ENCODE results near the gene TMEM134.
"Not testable (repeated sequence)": the region's sequence is repeated elsewhere in the genome, so short reads cannot be mapped to it uniquely, and the experiment has no call there.

Gene TMEM134

DNA sequence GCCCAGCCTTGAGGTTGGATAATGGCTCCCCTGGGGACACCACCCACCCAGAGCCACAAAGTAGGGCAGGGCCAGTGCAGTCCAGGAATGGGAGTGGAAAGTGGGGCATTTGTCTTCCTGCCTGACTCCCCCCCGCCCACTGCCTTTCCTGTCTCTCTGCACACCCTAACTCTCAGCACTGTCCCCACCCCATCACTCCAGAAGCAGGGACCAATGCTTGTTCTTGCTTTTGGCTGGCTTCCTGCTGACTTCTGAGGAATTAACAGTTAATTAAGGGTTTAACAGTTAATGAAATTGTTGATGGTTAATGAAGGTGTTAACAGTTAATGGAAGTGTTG, 31.4 kb upstream of the TMEM134 start:
- DNase-seq = no peak

DNA sequence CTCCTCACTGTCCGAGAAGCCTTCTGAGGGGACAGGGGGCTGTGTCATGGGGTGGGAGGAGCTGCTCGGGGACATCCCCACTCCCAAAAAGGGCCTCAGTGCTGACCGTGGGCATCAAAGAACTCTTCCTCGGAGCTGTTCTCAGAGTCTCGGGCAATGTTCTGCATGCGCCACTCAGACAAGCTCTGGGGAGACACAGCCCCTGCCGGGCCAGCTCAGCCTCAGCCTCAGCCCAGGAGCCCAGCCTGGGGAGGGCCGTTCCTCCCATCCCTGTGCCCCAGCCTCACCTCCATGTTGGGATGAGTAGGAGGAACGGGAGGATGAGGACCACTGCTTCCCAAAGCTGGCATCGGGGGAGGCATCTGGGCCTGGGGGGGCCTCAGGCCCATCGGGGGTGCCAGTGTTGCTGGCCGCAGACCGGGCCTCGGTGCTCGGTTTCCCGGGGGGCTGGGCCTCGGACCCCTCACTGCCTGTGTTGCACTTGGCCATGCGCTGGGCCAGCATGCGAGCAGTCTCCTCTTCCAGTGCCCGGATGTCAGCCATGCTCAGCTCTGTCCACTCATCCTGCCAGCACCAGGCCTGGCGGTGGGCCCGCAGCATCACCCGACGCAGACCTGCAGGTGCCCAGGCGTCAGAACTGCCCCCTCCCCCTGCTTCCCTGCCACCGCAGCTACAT, 30.9 kb upstream of the TMEM134 start:
- DNase-seq = no peak

DNA sequence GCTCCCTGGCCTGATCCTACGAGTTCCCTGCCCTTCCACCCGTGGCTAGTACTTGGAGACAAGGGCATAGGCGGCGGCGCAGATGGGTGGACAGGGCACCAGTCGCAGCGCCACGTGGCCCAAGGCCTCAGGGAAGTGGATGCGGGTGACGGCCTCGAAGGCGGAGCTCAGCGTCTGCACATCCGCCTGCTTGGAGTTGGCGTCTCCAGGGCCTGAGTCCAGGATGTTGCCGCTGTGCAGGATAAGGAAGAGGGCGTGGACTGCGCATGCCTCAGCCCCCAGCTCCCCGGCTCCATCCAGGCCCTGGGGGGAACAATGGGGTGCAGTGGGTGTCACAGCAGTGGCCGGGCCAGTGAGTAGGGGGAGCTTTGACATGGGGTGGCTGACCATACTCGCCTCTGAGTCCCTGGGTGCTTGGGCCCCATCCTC, 29.5 kb upstream of the TMEM134 start:
- no peak for DNase-seq

DNA sequence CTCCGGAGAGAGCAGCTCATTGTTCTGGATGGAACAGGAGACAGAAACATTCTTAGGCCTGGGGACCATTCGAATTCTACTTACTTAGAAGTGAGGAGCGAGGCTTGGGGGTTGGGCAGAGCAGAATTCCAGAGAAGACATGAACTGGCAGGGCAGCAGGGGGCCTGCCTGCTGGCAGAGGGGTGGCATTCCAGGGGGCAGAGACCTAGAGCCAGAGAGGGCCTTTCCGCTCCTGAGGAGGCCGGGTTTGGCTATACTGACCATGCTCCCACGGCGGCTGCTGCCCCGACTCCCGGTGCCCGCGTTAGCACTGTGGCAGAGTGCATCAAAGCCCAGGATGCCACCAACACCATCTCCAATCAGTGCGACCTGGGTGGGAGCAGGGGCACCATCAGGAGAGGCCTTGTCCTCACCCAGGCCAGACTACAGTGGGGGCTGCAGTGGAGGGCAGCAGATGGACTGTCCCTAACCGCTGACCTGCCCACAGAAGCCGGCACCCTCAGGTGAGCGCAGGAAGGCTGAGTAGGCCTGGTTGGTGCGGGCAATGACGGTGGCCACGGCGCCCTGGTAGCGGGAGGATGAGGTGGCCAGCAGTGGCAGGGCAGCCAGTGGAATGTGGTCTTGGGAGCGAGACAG, 28.7 kb upstream of the TMEM134 start:
- DNase-seq = no peak

DNA sequence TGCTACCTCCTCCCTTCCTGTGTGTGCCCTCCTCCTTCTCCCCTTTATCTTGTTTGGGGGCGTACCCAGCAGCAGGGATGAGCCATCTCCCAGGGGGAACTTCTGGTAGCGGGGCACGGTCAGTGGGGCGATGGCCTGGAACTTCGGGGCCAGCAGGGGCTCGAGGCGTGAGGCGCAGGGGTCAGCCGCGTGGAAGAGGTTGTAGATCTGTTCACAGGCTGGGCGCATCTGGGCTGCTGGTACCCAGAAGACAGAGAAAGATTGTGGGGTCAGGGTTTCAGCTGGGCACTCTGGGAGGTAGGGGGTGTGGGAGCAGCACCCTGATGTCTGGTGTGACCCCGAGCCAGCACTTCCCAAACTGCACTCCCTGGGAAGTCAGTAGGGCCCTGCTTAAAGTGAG, 27.1 kb upstream of the TMEM134 start:
- no peak for DNase-seq

DNA sequence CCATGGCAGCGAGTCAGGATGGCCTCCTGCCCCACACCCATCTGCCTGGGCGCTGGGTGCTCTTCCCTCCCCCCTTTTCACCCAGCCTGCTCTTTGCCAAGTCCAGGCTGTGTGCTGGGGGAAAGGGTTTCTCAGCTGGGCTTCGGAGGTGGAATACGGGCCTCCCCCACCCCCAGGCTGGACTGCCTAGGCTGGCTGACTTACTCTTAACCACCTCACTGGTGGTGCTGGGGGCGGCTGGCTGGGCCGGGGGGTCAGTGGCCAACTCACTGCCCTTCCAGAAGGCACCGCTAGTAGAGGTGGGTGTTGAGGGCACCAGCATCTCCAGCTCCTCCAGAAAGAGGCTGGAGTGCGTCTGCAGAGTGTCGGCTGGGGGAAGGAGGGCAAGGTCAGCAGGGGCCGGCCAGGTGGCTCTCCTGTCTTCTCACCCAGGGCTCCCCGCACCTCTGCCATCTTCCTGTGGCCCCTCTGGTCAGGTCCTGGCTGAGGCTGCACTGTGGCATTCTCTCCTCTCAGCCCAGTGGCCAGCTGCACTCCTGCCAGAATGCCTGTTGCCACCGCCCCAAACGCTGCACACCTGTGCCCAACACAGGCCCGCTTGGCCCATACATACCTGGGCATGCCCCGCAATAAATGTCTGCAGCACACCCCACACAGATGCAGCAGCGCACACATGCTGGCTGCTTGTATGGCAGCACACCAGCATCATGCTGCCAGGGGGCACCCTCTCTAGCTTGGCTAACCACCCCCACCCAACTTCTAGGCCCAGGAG, 26.4 kb upstream of the TMEM134 start:
- DNase-seq = no peak

DNA sequence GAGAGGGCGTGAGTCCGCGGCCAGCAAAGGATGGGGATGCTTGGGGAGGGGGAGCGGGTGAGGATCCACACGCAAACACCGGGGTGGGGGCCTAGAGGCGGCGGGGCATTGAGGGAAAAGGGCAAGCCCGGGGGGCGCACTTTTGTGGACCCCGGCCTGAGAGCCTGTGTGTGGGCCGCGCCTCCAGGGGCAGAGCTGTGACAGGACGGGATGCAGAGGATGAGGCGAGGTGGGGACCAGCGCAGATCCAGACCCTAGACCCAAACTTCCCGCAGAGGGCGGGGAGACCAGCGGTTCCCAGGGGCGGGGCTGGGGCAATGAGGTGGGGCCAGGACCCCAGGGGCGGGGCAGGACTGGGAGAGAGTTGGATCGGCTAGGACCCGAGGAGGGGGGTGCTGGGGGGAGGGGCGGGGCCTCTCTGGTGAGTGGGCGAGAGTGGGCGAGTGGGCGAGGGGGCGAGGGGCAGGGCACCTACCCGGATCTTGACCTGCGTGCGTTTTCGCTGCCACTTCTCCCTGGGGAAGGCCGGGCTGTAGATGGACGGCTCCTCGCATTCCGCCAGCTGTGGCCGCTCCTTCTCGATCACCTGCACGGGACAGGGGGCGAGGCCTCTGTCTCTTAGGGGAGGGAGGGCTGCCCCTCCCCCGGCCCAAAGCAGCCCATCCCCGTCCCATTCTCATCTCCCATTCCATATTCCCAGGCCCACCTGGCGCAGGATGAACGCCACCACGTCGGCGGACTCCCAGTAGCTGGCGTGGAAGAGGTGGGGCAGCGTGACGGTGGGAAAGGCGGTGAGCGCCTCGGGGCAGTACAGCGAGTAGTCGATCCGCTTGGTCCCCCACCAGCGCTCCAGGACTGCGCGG, 25.6 kb upstream of the TMEM134 start:
- DNase-seq = no peak

DNA sequence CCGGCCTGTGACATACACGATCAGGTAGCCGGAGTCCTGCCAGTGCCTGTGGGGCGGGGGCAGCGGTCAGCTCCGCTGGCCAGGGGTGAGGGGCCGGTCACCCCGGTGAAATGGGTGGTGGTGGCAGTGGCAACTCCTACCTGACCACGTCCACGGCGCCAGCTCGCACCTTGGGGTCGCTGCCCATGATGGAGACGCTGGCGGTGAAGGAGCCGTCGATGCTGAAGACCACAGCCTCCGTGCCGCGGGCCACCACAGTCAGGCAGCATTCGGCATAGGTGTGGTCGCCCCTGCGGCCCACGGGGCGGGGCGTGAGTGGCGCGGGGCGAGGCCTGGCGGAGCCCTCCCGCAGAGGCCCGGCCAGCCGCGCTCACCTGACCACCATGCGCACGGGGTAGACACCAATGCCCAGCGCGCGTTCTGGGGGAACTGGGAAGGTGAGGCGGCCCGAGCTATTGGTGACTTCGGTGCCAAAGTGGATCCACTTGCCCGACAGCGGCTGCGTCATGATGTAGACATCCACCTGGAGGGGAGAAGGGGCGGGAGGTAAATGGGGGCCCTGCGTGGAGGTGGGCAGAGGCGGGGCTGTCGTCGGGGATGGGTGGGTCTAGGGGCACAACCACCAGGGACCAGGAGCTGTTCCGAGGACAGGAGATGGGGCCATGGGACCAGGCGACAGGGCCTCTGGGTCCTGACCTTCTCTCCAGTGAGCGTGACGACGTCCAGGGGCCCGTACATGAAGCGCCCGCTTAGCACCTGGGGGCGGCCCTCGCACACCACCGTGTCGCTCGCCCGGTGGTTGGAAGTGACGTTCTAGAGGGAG, 24.7 kb upstream of the TMEM134 start:
- DNase-seq = no peak

DNA sequence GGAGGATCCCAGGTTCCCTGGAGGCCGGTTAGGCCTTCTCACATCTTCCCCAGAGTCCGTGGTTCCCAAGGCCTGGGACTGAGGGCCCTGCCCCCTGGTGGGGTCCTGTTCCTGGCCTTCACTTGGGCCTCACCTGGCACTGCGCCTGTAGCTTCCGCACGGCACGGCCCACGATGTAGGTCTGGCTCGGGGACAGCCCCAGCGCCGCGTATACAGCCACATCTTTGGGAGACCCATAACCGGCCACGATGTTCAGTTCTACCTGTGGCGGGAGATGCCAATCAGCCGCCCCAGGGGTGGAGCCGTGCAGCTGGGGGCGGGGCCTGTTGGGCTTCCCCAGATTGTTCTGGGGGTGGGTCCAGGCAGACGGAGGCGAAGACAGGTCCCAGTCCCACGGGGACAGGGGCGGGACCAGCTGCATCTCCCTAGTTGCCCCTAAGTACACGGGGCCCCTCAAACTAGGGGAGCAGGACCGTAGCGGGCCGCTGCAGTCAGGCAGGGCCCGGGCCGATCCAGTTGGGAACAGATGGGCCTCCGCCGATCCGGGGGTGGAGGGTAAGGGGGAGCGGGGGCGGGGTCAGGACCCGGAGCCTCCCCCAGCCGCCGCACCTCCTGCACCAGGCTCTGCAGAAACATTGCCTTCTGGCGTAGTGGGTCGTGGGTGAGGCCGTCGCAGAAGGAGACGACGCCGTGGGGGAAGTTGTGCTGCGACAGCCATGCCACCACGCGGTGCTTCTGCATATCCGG, 23.9 kb upstream of the TMEM134 start:
- no peak for DNase-seq

GRCh38 chr11:67492069-67492727, 23.1 kb upstream of the TMEM134 start:
- no peak for DNase-seq

DNA sequence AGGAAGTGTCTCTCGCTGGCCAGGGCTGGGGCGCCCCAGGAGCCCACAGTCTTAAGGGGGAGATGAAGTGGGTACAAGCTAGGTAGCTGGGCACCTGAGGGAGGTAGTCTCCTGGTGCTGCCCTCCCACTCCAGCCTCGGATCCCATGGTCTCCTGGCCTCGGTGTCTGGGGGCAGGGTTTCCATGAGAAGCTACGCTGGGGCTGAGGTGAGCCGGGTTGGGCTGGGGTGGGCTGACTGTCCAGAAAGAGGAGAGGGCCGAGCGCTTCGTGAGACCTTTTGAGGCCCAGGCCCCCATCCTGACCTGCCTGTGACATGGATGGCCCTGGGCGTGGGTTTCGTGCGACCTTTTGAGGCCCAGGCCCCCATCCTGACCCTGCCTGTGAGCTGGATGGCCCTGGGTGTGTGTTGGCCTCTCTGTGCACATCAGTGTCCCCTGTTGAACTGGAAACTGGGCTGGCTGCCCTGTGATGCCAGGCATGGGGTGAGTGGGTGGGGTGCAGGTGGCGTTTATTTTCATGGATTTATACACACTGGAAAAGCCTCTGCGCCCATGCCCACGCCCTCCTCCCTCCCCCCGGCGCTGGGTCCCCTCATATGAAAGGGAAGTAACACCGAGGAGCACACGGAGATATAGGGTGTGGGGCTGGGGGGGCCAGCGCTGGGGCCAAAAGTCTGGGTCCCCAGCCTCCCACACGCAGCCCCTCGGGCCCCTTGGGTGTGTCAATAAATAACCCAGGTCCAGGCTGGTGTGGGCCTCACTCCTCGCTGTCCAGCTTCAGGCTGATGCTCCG, 22.4 kb upstream of the TMEM134 start:
- DNase-seq = no peak

DNA sequence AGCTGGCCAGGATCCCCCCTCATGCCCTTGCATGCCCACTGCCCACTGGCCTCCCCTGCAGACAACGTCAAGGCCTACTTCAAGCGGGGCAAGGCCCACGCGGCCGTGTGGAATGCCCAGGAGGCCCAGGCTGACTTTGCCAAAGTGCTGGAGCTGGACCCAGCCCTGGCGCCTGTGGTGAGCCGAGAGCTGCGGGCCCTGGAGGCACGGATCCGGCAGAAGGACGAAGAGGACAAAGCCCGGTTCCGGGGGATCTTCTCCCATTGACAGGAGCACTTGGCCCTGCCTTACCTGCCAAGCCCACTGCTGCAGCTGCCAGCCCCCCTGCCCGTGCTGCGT, 21.6 kb upstream of the TMEM134 start:
- no peak for DNase-seq

DNA sequence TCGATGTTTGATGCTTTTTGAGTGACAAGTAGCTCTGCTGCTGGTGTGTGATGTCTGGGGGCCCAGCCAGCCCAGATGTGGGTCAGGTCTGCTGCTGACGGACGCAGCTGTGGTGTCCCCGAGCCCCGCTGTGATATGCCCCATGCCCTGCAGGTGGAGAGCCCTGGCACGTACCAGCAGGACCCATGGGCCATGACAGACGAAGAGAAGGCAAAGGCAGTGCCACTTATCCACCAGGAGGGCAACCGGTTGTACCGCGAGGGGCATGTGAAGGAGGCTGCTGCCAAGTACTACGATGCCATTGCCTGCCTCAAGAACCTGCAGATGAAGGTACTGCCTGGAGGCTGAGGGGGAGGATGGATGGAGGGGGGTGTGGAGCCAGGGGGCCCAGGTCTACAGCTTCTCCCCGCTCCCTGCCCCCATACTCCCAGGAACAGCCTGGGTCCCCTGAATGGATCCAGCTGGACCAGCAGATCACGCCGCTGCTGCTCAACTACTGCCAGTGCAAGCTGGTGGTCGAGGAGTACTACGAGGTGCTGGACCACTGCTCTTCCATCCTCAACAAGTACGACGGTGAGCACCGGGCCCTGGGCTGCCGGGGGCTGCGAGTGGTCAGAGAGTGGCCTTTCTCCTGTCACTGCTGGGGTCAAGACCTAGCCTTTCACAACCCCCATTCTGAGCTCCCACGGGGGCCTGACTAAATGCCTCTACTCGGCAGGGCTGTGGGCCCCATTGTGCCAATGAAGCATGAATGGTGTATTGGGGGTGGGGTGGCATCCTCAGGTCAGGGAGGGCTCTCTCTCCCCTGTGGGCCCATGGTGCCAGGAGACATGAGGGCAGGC, 21.1 kb upstream of the TMEM134 start:
- DNase-seq = no peak

- no peak for DNase-seq
Measured at GRCh38 chr11:67489203-67489884, 20.3 kb upstream of the TMEM134 start.

GRCh38 chr11:67486481-67487195, 17.6 kb upstream of the TMEM134 start:
- no peak for DNase-seq

GRCh38 chr11:67485873-67486361, 16.9 kb upstream of the TMEM134 start:
- not testable (repeated sequence) for DNase-seq

- DNase-seq = peak; percentile 55
Measured at GRCh38 chr11:67484847-67485311, 15.8 kb upstream of the TMEM134 start.
